GM19455 (cell line): ENCODE measurements around the gene RANBP17.

Experiments
- ATAC-seq: cut with Tn5 transposase; IDR thresholded peaks from one replicate; pipeline ENCODE4 v1.9.1; 2021; ENCODE audit not compliant: unreplicated experiment

Gene RANBP17

GRCh38 chr5:171313481-171314206 lies 451.8 kb downstream of the RANBP17 start:
- ATAC-seq = no peak

- ATAC-seq = no peak
Observed at GRCh38 chr5:171314728-171315385, 453.0 kb downstream of the RANBP17 start.

GRCh38 chr5:171315386-171315891 lies 453.6 kb downstream of the RANBP17 start:
- no peak for ATAC-seq

- ATAC-seq = no peak
Observed at GRCh38 chr5:171315925-171316257, 454.1 kb downstream of the RANBP17 start.

- no peak for ATAC-seq
Observed at GRCh38 chr5:171316258-171317121, 454.7 kb downstream of the RANBP17 start.

- ATAC-seq = no peak
Observed at GRCh38 chr5:171317230-171317629, 455.4 kb downstream of the RANBP17 start.

GRCh38 chr5:171318026-171318425 lies 456.2 kb downstream of the RANBP17 start:
- ATAC-seq = no peak

- ATAC-seq = no peak
Observed at GRCh38 chr5:171321447-171321846, 459.6 kb downstream of the RANBP17 start.

GRCh38 chr5:171322527-171322926 lies 460.7 kb downstream of the RANBP17 start:
- ATAC-seq = no peak

GRCh38 chr5:171323007-171323406 lies 461.2 kb downstream of the RANBP17 start:
- ATAC-seq = no peak

GRCh38 chr5:171323806-171324632 lies 462.2 kb downstream of the RANBP17 start:
- no peak for ATAC-seq

- ATAC-seq = no peak
Observed at GRCh38 chr5:171330021-171330420, 468.2 kb downstream of the RANBP17 start.

- no peak for ATAC-seq
Observed at GRCh38 chr5:171335616-171336015, 473.8 kb downstream of the RANBP17 start.

GRCh38 chr5:171336521-171337209 lies 474.8 kb downstream of the RANBP17 start:
- ATAC-seq = no peak

GRCh38 chr5:171337210-171337569 lies 475.4 kb downstream of the RANBP17 start:
- ATAC-seq = no peak

- no peak for ATAC-seq
Observed at GRCh38 chr5:171340042-171340441, 478.2 kb downstream of the RANBP17 start.

GRCh38 chr5:171340491-171340890 lies 478.7 kb downstream of the RANBP17 start:
- ATAC-seq = no peak

- ATAC-seq = no peak
Observed at GRCh38 chr5:171342362-171343111, 480.7 kb downstream of the RANBP17 start.

GRCh38 chr5:171344936-171345608 lies 483.3 kb downstream of the RANBP17 start:
- ATAC-seq = no peak
